GM12878 (cell line): ENCODE measurements around the gene TAF11. TPM values are rescaled to one million over a fixed set of nuclear protein-coding genes. Genes with fewer than 3 reads are reported as not detected.

ENCODE experiments used
- ATAC-seq: fragments of 200-7000 bp; cut with Tn5 transposase; 3 replicates; pipeline ENCODE4 v1.9.1; 2020; ENCODE audit warnings: mild to moderate bottlenecking, moderate library complexity
- BruUV-seq: library from RNA; stranded (reverse); fragments of 400-500 nt; replicated peaks from 2 replicates; lab custom pipeline; 2021; lab: Mats Ljungman, UMichigan
- CTCF ChIA-PET: fragments of 300-600 bp; sonication (Branson Sonifier 250); formaldehyde crosslinking; extraction: SDS; loops from one replicate; lab custom pipeline; 2021; ENCODE audit warnings: inconsistent platforms; lab: Yijun Ruan, JAX
- POLR2A ChIA-PET: fragments of 350-600 bp; formaldehyde crosslinking; extraction: SDS; loops from one replicate; lab custom pipeline; 2021; ENCODE audit warnings: inconsistent platforms; lab: Charles Lee
- RAD21 ChIA-PET: fragments of 300-600 bp; sonication (Branson Sonifier 250); formaldehyde crosslinking; loops from one replicate; lab custom pipeline; 2023; ENCODE audit warnings: antibody characterized with exemption; ENCODE audit not compliant: unreplicated experiment; lab: Charles Lee
- SMC1A ChIA-PET: fragments of 300-600 bp; sonication (Branson Sonifier 250); formaldehyde crosslinking; loops from one replicate; lab custom pipeline; 2023; ENCODE audit not compliant: unreplicated experiment, uncharacterized antibody; lab: Charles Lee
- DNase-seq: peaks from one replicate; pipeline ENCODE4 v3.0.0-alpha.2; 2011; ENCODE audit warnings: low read depth, low spot score
- FAIRE-seq: peaks from 3 replicates; lab custom pipeline; 2011; peaks lifted over from hg19 to GRCh38; lab: Jason Lieb, UNC
- H2AFZ ChIP-seq: 2 replicates; pipeline ENCODE4 v1.6.0; 2011; ENCODE audit warnings: low read depth, low read length, control low read depth; ENCODE audit not compliant: control insufficient read depth
- H3K27ac ChIP-seq: 2 replicates; pipeline ENCODE4 v1.5.1; 2011; ENCODE audit warnings: control low read depth; ENCODE audit not compliant: control insufficient read depth, insufficient read depth
- H3K27me3 ChIP-seq, 2 experiments: replicated peaks in 1 of 2; 2 replicates each; pipeline versions ENCODE4 v1.6.0 to v1.6.1; 2011; ENCODE audit warnings: low read length in 1 of 2; ENCODE audit not compliant: control insufficient read depth in 2 of 2, insufficient read depth in 2 of 2
- H3K36me3 ChIP-seq, 2 experiments: 2 replicates each; pipeline ENCODE4 v1.5.1; 2011; ENCODE audit warnings: low read length in 1 of 2; ENCODE audit not compliant: control insufficient read depth in 2 of 2, insufficient read depth in 2 of 2
- H3K4me1 ChIP-seq: 2 replicates; pipeline ENCODE4 v1.6.1; 2011; ENCODE audit warnings: mild to moderate bottlenecking, low read length, moderate library complexity, mixed read lengths; ENCODE audit not compliant: control insufficient read depth, insufficient read depth
- H3K4me2 ChIP-seq: 2 replicates; pipeline ENCODE4 v1.6.0; 2011; ENCODE audit warnings: control low read depth; ENCODE audit not compliant: control insufficient read depth, insufficient read depth
- H3K4me3 ChIP-seq: fragments of 200-600 bp; sonication (generic); 2 replicates; pipeline ENCODE4 v1.5.1; 2016
- H3K79me2 ChIP-seq: 2 replicates; pipeline ENCODE4 v1.6.0; 2011; ENCODE audit warnings: low read length; ENCODE audit not compliant: control insufficient read depth, insufficient read depth
- H3K9ac ChIP-seq: 2 replicates; pipeline ENCODE4 v1.8.0; 2011; ENCODE audit warnings: low read length, control low read depth, mixed read lengths; ENCODE audit not compliant: control insufficient read depth, insufficient read depth
- H3K9me3 ChIP-seq: replicated peaks from 3 replicates; pipeline ENCODE4 v1.5.1; 2011; ENCODE audit warnings: mild to moderate bottlenecking, low read length; ENCODE audit not compliant: control insufficient read depth, insufficient read depth
- H4K20me1 ChIP-seq: 2 replicates; pipeline ENCODE4 v1.6.0; 2011; ENCODE audit not compliant: control insufficient read depth, insufficient read depth
- GABPA ChIP-seq: IDR thresholded peaks from 2 replicates; pipeline ENCODE4 v1.6.1; 2014; ENCODE audit warnings: antibody characterized with exemption, low read depth, mild to moderate bottlenecking, inconsistent platforms
- LARP7 ChIP-seq: fragments of 450-650 bp; IDR thresholded peaks from 2 replicates; pipeline ENCODE4 v1.6.1; 2017; ENCODE audit warnings: mild to moderate bottlenecking
- MLLT1 ChIP-seq: fragments of 450-650 bp; IDR thresholded peaks from 2 replicates; pipeline ENCODE4 v1.6.1; 2016; ENCODE audit warnings: mild to moderate bottlenecking
- NKRF ChIP-seq: fragments of 450-650 bp; conservative IDR thresholded peaks from 2 replicates; pipeline ENCODE4 v1.6.1; 2017; ENCODE audit warnings: mild to moderate bottlenecking, moderate library complexity
- WGBS: methylation state at CpG from one replicate; pipeline ENCODE4 v1.1.6; 2016; ENCODE audit warnings: low lambda C conversion rate; ENCODE audit not compliant: insufficient replicate concordance, insufficient coverage; ENCODE audit errors: missing lambda C conversion rate; 5-methylcytosine and 5-hydroxymethylcytosine counted together
- in situ Hi-C: fragments of 300-500 bp; cut with MboI; formaldehyde crosslinking; loops from 9 replicates; pipeline ENCODE4 v1.14.3; 2018; ENCODE audit warnings: mixed read lengths
- intact Hi-C: fragments of 100-400 bp; cut with micrococcal nuclease; formaldehyde crosslinking; loops from one replicate; pipeline ENCODE4 v1.14.2; 2022; ENCODE audit not compliant: unreplicated experiment
- polyA plus RNA-seq, 11 experiments: library from polyadenylated mRNA; depleted of rRNA in 4 of 11; unstranded in 6 of 11; stranded (reverse) in 5 of 11; fragments of >200 nt; fragmentation: Nextera tagmentation in 4 of 11; fragmentation: Illumina TruSeq in 1 of 11; extraction: Ambion mirVana in 4 of 11; extraction: Trizol in 1 of 11; gene quantifications; 1 replicate in 1 of 11; 2 replicates in 10 of 11; pipeline versions ENCODE4 v1.2.1 to v1.2.3, GENCODE V29; 2011 to 2016; ENCODE audit warnings: inconsistent platforms in 2 of 11, missing spikeins in 2 of 11, low read depth in 1 of 11
- total RNA-seq, 4 experiments: library from RNA; depleted of rRNA in 3 of 4; stranded (reverse); fragments of >200 nt in 3 of 4; fragmentation: Illumina TruSeq in 1 of 4; extraction: Trizol in 1 of 4; gene quantifications; 2 replicates each; pipeline versions ENCODE4 v1.2.1 to v1.2.3, GENCODE V29; 2013 to 2021

TAF11 gene
- total and polyA plus RNA-seq, 10 of the 15 experiments (the other 5 are each of a cell fraction or from before 2014, with no cell fraction given) = 24.6 to 59.2 (median 32.0) TPM

GRCh38 chr6:34877259-34877658 lies 10.6 kb downstream of the TAF11 start:
- Histone ChIP-seq H3K27ac (no peak overlapping the region), H2AFZ (no peak overlapping the region), H3K79me2 (no peaks in the 10 kb centered on the region), H3K36me3 (peaks cover 8 to 30% of the 10 kb centered on the region in 2 experiments), H3K4me1 (no peaks in the 10 kb centered on the region), H3K4me3 (no peak overlapping the region), H3K27me3 (no peaks in the 10 kb centered on the region), H3K4me2 (no peak overlapping the region), H3K9ac (no peak overlapping the region), H3K9me3 (no peaks in the 10 kb centered on the region), H4K20me1 (no peaks in the 10 kb centered on the region)
- BruUV-seq = no TSS peak
- intact Hi-C loops = no loop called here
- ChIA-PET RAD21 (no interaction called here), CTCF (no interaction called here), POLR2A (no interaction called here), SMC1A (no interaction called here)
- DNase-seq (no peak), FAIRE-seq (no peak), ATAC-seq (no peak)
- TF ChIP-seq NKRF (no peak), MLLT1 (no peak), GABPA (no peak)
- 100% methylated on average over 1 of the region's 1 CpG for WGBS
- in situ Hi-C loops = no loop called here

- ChIA-PET CTCF (no interaction called here), SMC1A (no interaction called here), POLR2A (no interaction called here), RAD21 (no interaction called here)
- in situ Hi-C loops (no loop called here), intact Hi-C loops (no loop called here)
- WGBS = 94% methylated on average over 3 of the region's 3 CpGs
- H3K4me3 ChIP-seq = no peak overlapping the region
- no peak overlapping the region for H3K9ac ChIP-seq
- no peak overlapping the region for H3K27ac ChIP-seq
- no peak overlapping the region for H2AFZ ChIP-seq
- no peaks in the 10 kb centered on the region for H3K9me3 ChIP-seq
- H4K20me1 ChIP-seq = no peaks in the 10 kb centered on the region
- H3K4me1 ChIP-seq = no peaks in the 10 kb centered on the region
- FAIRE-seq (no peak), ATAC-seq (no peak), DNase-seq (no peak)
- no peaks in the 10 kb centered on the region for H3K27me3 ChIP-seq
- TF ChIP-seq LARP7 = no peak
- H3K36me3 ChIP-seq = peaks cover 8 to 37% of the 10 kb centered on the region in 2 experiments
- no TSS peak for BruUV-seq
- H3K4me2 ChIP-seq = no peak overlapping the region
- no peaks in the 10 kb centered on the region for H3K79me2 ChIP-seq
These were observed 11.4 kb downstream of the TAF11 start for GRCh38 chr6:34876472-34876871.
